HG03025 (cell line): ENCODE measurements around the gene MRPL34.

Experiments
- ATAC-seq: cut with Tn5 transposase; IDR thresholded peaks from one replicate; pipeline ENCODE4 v1.9.1; 2021; ENCODE audit warnings: mild to moderate bottlenecking, moderate library complexity; ENCODE audit not compliant: unreplicated experiment, low FRiP score

The MRPL34 gene

GRCh38 chr19:17339088-17339741 is 33.5 kb downstream of the MRPL34 start:
- ATAC-seq, result no peak

GRCh38 chr19:17340302-17340870 is 34.7 kb downstream of the MRPL34 start:
- ATAC-seq, result no peak

GRCh38 chr19:17340871-17341357 is 35.2 kb downstream of the MRPL34 start:
- ATAC-seq, result no peak

GRCh38 chr19:17341386-17341785 is 35.7 kb downstream of the MRPL34 start:
- ATAC-seq, result no peak

GRCh38 chr19:17341845-17342244 is 36.2 kb downstream of the MRPL34 start:
- no peak for ATAC-seq

- no peak for ATAC-seq
Observed at GRCh38 chr19:17346109-17346671, 40.5 kb downstream of the MRPL34 start.

- no peak for ATAC-seq
Observed at GRCh38 chr19:17347361-17347760, 41.7 kb downstream of the MRPL34 start.

- no peak for ATAC-seq
Observed at GRCh38 chr19:17347877-17348276, 42.2 kb downstream of the MRPL34 start.

GRCh38 chr19:17348700-17349099 is 43.0 kb downstream of the MRPL34 start:
- ATAC-seq, result no peak

GRCh38 chr19:17351815-17352435 is 46.3 kb downstream of the MRPL34 start:
- no peak for ATAC-seq

GRCh38 chr19:17352608-17353280 is 47.1 kb downstream of the MRPL34 start:
- no peak for ATAC-seq

- ATAC-seq, result no peak
Observed at GRCh38 chr19:17353386-17353785, 47.7 kb downstream of the MRPL34 start.
